HCT116 (cell line): ENCODE measurements around the gene EP400. TPM values are rescaled to one million over a fixed set of nuclear protein-coding genes. Genes with fewer than 3 reads are reported as not detected.

Experiments used
- ATAC-seq: fragments of 200-7000 bp; cut with Tn5 transposase; 2 replicates; pipeline ENCODE4 v1.9.1; 2020; ENCODE audit warnings: mild to moderate bottlenecking, moderate library complexity
- BruUV-seq: library from RNA; stranded (reverse); fragments of 400-500 nt; replicated peaks from 2 replicates; lab custom pipeline; 2021; lab: Mats Ljungman, UMichigan
- CTCF ChIA-PET: fragments of 300-600 bp; sonication (Branson Sonifier 250); formaldehyde crosslinking; loops from one replicate; lab custom pipeline; 2021; ENCODE audit warnings: antibody characterized with exemption; lab: Charles Lee
- POLR2A ChIA-PET: fragments of 300-600, 350-600 bp; sonication (Branson Sonifier 250); formaldehyde crosslinking; loops from one replicate; lab custom pipeline; 2021; ENCODE audit warnings: antibody characterized with exemption; lab: Charles Lee
- RAD21 ChIA-PET, 2 experiments: fragments of 300-600 bp; sonication (Branson Sonifier 250); formaldehyde crosslinking; loops; one replicate each; lab custom pipeline; 2023; ENCODE audit warnings: low total read pairs in 2 of 2; ENCODE audit not compliant: uncharacterized antibody in 2 of 2, unreplicated experiment in 2 of 2, low non-redundant PET in 1 of 2; lab: Charles Lee
- DNase-seq: peaks from one replicate; pipeline ENCODE4 v3.0.0-alpha.2; 2010; ENCODE audit warnings: low read depth, low spot score
- H2AFZ ChIP-seq: fragments of 200-600 bp; shearing (Covaris generic), sonication (generic); 2 replicates; pipeline ENCODE4 v1.6.1; 2017; ENCODE audit warnings: low read depth, mixed run types, mixed read lengths, antibody characterized with exemption, low read length; ENCODE audit not compliant: poor library complexity, severe bottlenecking
- H3K27ac ChIP-seq: 2 replicates; pipeline ENCODE4 v1.5.1; 2012; ENCODE audit warnings: low read depth, low read length
- H3K27me3 ChIP-seq: fragments of 200-600 bp; sonication (generic); 2 replicates; pipeline ENCODE4 v1.6.1; 2016; ENCODE audit warnings: mixed run types, low read length, mixed read lengths; ENCODE audit not compliant: insufficient read depth
- H3K36me3 ChIP-seq, 2 experiments: fragments of 200-500 bp in 1 of 2; fragments of 200-600 bp in 1 of 2; sonication (Bioruptor generic) in 1 of 2; sonication (generic) in 1 of 2; 2 replicates each; pipeline versions ENCODE4 v1.5.1 to v1.6.1; 2014 to 2016; ENCODE audit warnings: low read length in 2 of 2, inconsistent platforms in 1 of 2, mixed read lengths in 1 of 2, mixed run types in 1 of 2; ENCODE audit not compliant: insufficient read depth in 2 of 2, control insufficient read depth in 1 of 2
- H3K4me1 ChIP-seq, 2 experiments: fragments of 200-600 bp in 1 of 2; sonication (generic) in 1 of 2; 2 replicates each; pipeline versions ENCODE4 v1.5.1 to v1.6.1; 2012 to 2017; ENCODE audit warnings: low read length in 2 of 2, inconsistent platforms in 1 of 2, mild to moderate bottlenecking in 1 of 2, mixed read lengths in 1 of 2, mixed run types in 1 of 2, moderate library complexity in 1 of 2; ENCODE audit not compliant: insufficient read depth in 2 of 2, control insufficient read depth in 1 of 2
- H3K4me2 ChIP-seq: fragments of 200-600 bp; sonication (generic); 2 replicates; pipeline ENCODE4 v1.6.1; 2017; ENCODE audit warnings: mixed run types, low read length, mixed read lengths
- H3K4me3 ChIP-seq, 2 experiments: fragments of 200-600 bp in 1 of 2; sonication (generic) in 1 of 2; replicated peaks in 1 of 2; 2 replicates each; pipeline ENCODE4 v1.5.1; 2011 to 2016; ENCODE audit warnings: low read length in 2 of 2, control low read depth in 1 of 2, low read depth in 1 of 2, mild to moderate bottlenecking in 1 of 2, mixed read lengths in 1 of 2, mixed run types in 1 of 2
- H3K79me2 ChIP-seq: fragments of 200-600 bp; sonication (generic); 2 replicates; pipeline ENCODE4 v1.6.1; 2017; ENCODE audit warnings: mild to moderate bottlenecking, mixed run types, low read length, moderate library complexity, mixed read lengths; ENCODE audit not compliant: insufficient read depth
- H3K9ac ChIP-seq: fragments of 200-600 bp; sonication (generic); 2 replicates; pipeline ENCODE4 v1.6.1; 2016; ENCODE audit warnings: low read length, mixed read lengths
- H3K9me2 ChIP-seq: fragments of 200-600 bp; sonication (generic), shearing (Covaris generic); 2 replicates; pipeline ENCODE4 v1.6.1; 2017; ENCODE audit warnings: mixed run types, mild to moderate bottlenecking, moderate library complexity; ENCODE audit not compliant: insufficient read depth
- H3K9me3 ChIP-seq, 2 experiments: fragments of 200-500 bp in 1 of 2; fragments of 200-600 bp in 1 of 2; sonication (Bioruptor generic) in 1 of 2; sonication (generic) in 1 of 2; 2 replicates each; pipeline ENCODE4 v1.6.1; 2014 to 2017; ENCODE audit warnings: low read length in 2 of 2, mixed read lengths in 2 of 2, inconsistent platforms in 1 of 2, low read depth in 1 of 2, mild to moderate bottlenecking in 1 of 2, mixed run types in 1 of 2, moderate library complexity in 1 of 2; ENCODE audit not compliant: control insufficient read depth in 1 of 2, insufficient read depth in 1 of 2
- H4K20me1 ChIP-seq: fragments of 200-600 bp; sonication (generic), shearing (Covaris generic); 2 replicates; pipeline ENCODE4 v1.6.1; 2017; ENCODE audit warnings: mixed run types, mild to moderate bottlenecking, moderate library complexity; ENCODE audit not compliant: insufficient read depth
- CBX3 ChIP-seq: IDR thresholded peaks from 2 replicates; pipeline ENCODE4 v1.6.1; 2012; ENCODE audit warnings: low read depth
- CEBPB ChIP-seq: IDR thresholded peaks from 2 replicates; pipeline ENCODE4 v1.6.1; 2012; ENCODE audit warnings: low read depth
- EGR1 ChIP-seq: IDR thresholded peaks from 2 replicates; pipeline ENCODE4 v1.6.1; 2012; ENCODE audit warnings: low read depth
- ELF1 ChIP-seq: IDR thresholded peaks from 2 replicates; pipeline ENCODE4 v1.6.1; 2012; ENCODE audit warnings: low read depth, borderline replicate concordance
- EZH2 ChIP-seq: fragments of 200-600 bp; sonication (generic); IDR thresholded peaks from 2 replicates; pipeline ENCODE4 v1.6.1; 2017; ENCODE audit warnings: antibody characterized with exemption, mixed run types
- EZH2phosphoT487 ChIP-seq: fragments of 200-600 bp; IDR thresholded peaks from 2 replicates; pipeline ENCODE4 v1.6.1; 2018; ENCODE audit warnings: antibody characterized with exemption, borderline replicate concordance
- POLR2A ChIP-seq: IDR thresholded peaks from 2 replicates; pipeline ENCODE4 v1.7.0; 2011; ENCODE audit warnings: borderline replicate concordance; ENCODE audit not compliant: insufficient read depth, insufficient read length; ENCODE audit errors: extremely low read depth
- POLR2AphosphoS5 ChIP-seq: IDR thresholded peaks from 2 replicates; pipeline ENCODE4 v1.6.1; 2011; ENCODE audit warnings: mild to moderate bottlenecking, low read depth, low read length, moderate library complexity
- SIN3A ChIP-seq: IDR thresholded peaks from 2 replicates; pipeline ENCODE4 v1.6.1; 2012; ENCODE audit warnings: low read depth
- SP1 ChIP-seq: IDR thresholded peaks from 2 replicates; pipeline ENCODE4 v1.6.1; 2012; ENCODE audit warnings: low read depth
- SRF ChIP-seq: IDR thresholded peaks from 2 replicates; pipeline ENCODE4 v1.6.1; 2012; ENCODE audit warnings: low read depth
- TCF7L2 ChIP-seq: IDR thresholded peaks from 2 replicates; pipeline ENCODE4 v1.7.0; 2011; ENCODE audit warnings: borderline replicate concordance, inconsistent platforms; ENCODE audit not compliant: insufficient read depth, insufficient read length; ENCODE audit errors: extremely low read depth
- YY1 ChIP-seq: IDR thresholded peaks from 2 replicates; pipeline ENCODE4 v1.6.1; 2011; ENCODE audit warnings: low read length, low read depth, moderate library complexity, mild to moderate bottlenecking; ENCODE audit not compliant: insufficient replicate concordance; ENCODE audit errors: extremely low read depth
- ZFX ChIP-seq: fragments of 450-650 bp; IDR thresholded peaks from 2 replicates; pipeline ENCODE4 v1.6.1; 2017
- ZNF274 ChIP-seq: fragments of 200-500 bp; sonication (Bioruptor generic); IDR thresholded peaks from 2 replicates; pipeline ENCODE4 v1.6.1; 2014; ENCODE audit warnings: mild to moderate bottlenecking, low read depth, low read length, inconsistent platforms
- intact Hi-C: fragments of 100-400 bp; cut with micrococcal nuclease; formaldehyde crosslinking; loops from 2 replicates; pipeline ENCODE4 v1.10.0; 2022
- total RNA-seq: library from RNA; stranded (reverse); gene quantifications from one replicate; pipeline ENCODE4 v1.2.1, GENCODE V29; 2021; ENCODE audit not compliant: unreplicated experiment
- TF ChIP-seq, protein P1 (sequence below): IDR thresholded peaks from 2 replicates; pipeline ENCODE4 v1.6.1; 2012
- TF ChIP-seq, protein P2 (sequence below): IDR thresholded peaks from 2 replicates; pipeline ENCODE4 v1.6.1; 2012
- TF ChIP-seq, protein P3 (sequence below): IDR thresholded peaks from 2 replicates; pipeline ENCODE4 v1.6.1; 2012; ENCODE audit warnings: low read depth
- TF ChIP-seq, protein P4 (sequence below), 3 experiments: fragments of 200-600 bp in 1 of 3; sonication (generic) in 1 of 3; IDR thresholded peaks in 2 of 3; conservative IDR thresholded peaks in 1 of 3; 2 replicates each; pipeline ENCODE4 v1.5.1; 2012 to 2017; ENCODE audit warnings: low read depth in 2 of 3, low read length in 2 of 3, antibody characterized with exemption in 1 of 3, borderline replicate concordance in 1 of 3, control low read depth in 1 of 3, mild to moderate bottlenecking in 1 of 3, mixed read lengths in 1 of 3, mixed run types in 1 of 3, moderate library complexity in 1 of 3; ENCODE audit not compliant: insufficient read depth in 1 of 3
- TF ChIP-seq, protein P5 (sequence below): IDR thresholded peaks from 2 replicates; pipeline ENCODE4 v1.6.1; 2011; ENCODE audit warnings: mild to moderate bottlenecking, low read length, moderate library complexity; ENCODE audit not compliant: insufficient replicate concordance; ENCODE audit errors: extremely low read depth

Gene EP400
- total RNA-seq, 1 experiment from 2014 or later: 54.5 TPM

DNA sequence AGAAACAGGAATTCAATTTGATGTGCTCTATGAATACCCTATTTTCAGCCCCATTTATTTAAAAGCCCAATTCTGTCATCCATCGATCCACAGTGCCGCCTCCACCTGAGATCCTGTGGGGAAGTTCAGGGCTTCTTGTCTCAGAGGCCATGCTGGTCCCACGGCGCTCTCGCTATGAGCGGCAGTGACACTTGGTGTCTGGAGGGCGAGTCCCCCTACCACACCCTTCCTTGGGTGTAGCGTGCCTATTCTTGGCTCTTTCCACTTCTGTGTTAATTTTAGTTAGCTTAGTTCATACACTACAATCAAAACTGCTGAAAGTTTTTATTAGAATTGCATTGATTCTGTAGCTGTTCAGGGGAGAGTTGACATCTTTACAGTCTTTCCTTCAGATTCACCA is 120.6 kb downstream of the EP400 start:
- Histone ChIP-seq H4K20me1 (no peaks in the 10 kb centered on the region), H3K9ac (no peak overlapping the region), H3K4me3 (no peak overlapping the region), H3K9me2 (no peaks in the 10 kb centered on the region), H3K4me2 (no peak overlapping the region), H3K36me3 (peaks cover 8 to 22% of the 10 kb centered on the region in 2 experiments; a peak in 3 of 4 replicates), H2AFZ (no peak overlapping the region), H3K27me3 (no peaks in the 10 kb centered on the region), H3K79me2 (no peaks in the 10 kb centered on the region; the same call in 1 of the 2 replicates), H3K4me1 (no peaks in the 10 kb centered on the region), H3K27ac (no peak overlapping the region), H3K9me3 (no peaks in the 10 kb centered on the region)
- no peak for ATAC-seq
- no peak for TF ChIP-seq POLR2A
- no peak for TF ChIP-seq EGR1
- TF ChIP-seq EZH2phosphoT487: no peak
- TF ChIP-seq, protein P1, sequence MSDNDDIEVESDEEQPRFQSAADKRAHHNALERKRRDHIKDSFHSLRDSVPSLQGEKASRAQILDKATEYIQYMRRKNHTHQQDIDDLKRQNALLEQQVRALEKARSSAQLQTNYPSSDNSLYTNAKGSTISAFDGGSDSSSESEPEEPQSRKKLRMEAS: no peak
- no peak for TF ChIP-seq ELF1
- TF ChIP-seq YY1: no peak
- no peak for TF ChIP-seq SRF
- TF ChIP-seq, protein P2, sequence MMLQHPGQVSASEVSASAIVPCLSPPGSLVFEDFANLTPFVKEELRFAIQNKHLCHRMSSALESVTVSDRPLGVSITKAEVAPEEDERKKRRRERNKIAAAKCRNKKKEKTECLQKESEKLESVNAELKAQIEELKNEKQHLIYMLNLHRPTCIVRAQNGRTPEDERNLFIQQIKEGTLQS: no peak
- no peak for TF ChIP-seq TCF7L2
- TF ChIP-seq, protein P3, sequence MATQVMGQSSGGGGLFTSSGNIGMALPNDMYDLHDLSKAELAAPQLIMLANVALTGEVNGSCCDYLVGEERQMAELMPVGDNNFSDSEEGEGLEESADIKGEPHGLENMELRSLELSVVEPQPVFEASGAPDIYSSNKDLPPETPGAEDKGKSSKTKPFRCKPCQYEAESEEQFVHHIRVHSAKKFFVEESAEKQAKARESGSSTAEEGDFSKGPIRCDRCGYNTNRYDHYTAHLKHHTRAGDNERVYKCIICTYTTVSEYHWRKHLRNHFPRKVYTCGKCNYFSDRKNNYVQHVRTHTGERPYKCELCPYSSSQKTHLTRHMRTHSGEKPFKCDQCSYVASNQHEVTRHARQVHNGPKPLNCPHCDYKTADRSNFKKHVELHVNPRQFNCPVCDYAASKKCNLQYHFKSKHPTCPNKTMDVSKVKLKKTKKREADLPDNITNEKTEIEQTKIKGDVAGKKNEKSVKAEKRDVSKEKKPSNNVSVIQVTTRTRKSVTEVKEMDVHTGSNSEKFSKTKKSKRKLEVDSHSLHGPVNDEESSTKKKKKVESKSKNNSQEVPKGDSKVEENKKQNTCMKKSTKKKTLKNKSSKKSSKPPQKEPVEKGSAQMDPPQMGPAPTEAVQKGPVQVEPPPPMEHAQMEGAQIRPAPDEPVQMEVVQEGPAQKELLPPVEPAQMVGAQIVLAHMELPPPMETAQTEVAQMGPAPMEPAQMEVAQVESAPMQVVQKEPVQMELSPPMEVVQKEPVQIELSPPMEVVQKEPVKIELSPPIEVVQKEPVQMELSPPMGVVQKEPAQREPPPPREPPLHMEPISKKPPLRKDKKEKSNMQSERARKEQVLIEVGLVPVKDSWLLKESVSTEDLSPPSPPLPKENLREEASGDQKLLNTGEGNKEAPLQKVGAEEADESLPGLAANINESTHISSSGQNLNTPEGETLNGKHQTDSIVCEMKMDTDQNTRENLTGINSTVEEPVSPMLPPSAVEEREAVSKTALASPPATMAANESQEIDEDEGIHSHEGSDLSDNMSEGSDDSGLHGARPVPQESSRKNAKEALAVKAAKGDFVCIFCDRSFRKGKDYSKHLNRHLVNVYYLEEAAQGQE: no peak
- TF ChIP-seq POLR2AphosphoS5: no peak
- TF ChIP-seq CBX3: no peak
- no peak for TF ChIP-seq CEBPB
- TF ChIP-seq SP1: no peak
- TF ChIP-seq, protein P4, sequence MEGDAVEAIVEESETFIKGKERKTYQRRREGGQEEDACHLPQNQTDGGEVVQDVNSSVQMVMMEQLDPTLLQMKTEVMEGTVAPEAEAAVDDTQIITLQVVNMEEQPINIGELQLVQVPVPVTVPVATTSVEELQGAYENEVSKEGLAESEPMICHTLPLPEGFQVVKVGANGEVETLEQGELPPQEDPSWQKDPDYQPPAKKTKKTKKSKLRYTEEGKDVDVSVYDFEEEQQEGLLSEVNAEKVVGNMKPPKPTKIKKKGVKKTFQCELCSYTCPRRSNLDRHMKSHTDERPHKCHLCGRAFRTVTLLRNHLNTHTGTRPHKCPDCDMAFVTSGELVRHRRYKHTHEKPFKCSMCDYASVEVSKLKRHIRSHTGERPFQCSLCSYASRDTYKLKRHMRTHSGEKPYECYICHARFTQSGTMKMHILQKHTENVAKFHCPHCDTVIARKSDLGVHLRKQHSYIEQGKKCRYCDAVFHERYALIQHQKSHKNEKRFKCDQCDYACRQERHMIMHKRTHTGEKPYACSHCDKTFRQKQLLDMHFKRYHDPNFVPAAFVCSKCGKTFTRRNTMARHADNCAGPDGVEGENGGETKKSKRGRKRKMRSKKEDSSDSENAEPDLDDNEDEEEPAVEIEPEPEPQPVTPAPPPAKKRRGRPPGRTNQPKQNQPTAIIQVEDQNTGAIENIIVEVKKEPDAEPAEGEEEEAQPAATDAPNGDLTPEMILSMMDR (IDR thresholded peaks at IDR 0.05 in 2 of 3, conservative IDR thresholded peaks at IDR 0.05 in 1 of 3; ENCODE audit: borderline replicate concordance in 1 of 3, insufficient read depth in 1 of 3, low read depth in 2 of 3, low read length in 2 of 3): no peak
- TF ChIP-seq EZH2: no peak
- no peak for TF ChIP-seq ZNF274
- TF ChIP-seq, protein P5, sequence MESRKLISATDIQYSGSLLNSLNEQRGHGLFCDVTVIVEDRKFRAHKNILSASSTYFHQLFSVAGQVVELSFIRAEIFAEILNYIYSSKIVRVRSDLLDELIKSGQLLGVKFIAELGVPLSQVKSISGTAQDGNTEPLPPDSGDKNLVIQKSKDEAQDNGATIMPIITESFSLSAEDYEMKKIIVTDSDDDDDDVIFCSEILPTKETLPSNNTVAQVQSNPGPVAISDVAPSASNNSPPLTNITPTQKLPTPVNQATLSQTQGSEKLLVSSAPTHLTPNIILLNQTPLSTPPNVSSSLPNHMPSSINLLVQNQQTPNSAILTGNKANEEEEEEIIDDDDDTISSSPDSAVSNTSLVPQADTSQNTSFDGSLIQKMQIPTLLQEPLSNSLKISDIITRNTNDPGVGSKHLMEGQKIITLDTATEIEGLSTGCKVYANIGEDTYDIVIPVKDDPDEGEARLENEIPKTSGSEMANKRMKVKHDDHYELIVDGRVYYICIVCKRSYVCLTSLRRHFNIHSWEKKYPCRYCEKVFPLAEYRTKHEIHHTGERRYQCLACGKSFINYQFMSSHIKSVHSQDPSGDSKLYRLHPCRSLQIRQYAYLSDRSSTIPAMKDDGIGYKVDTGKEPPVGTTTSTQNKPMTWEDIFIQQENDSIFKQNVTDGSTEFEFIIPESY: no peak
- TF ChIP-seq ZFX: no peak
- no peak for TF ChIP-seq SIN3A
- intact Hi-C loops: no loop called here
- CTCF ChIA-PET: no interaction called here
- POLR2A ChIA-PET: no interaction called here
- no TSS peak for BruUV-seq
- no peak for DNase-seq
- RAD21 ChIA-PET: interaction anchor here in 1 of 2 experiments (0.7 kb wide), 1 partner anchor 90 kb away, joined by 3 read pairs; no protein-coding TSS in a partner anchor
